H9 (cell line): ENCODE data around the gene SETBP1. TPM values are rescaled to one million over a fixed set of nuclear protein-coding genes. Genes with fewer than 3 reads are reported as not detected.
A peak's percentile ranks its signal among the peaks of the same experiment; 100 is the strongest.

Experiments
- DNase-seq: peaks from one replicate; pipeline ENCODE4 v3.0.0-alpha.2; 2017
- H2AFZ ChIP-seq: one replicate; pipeline ENCODE4 v1.6.1; 2013; ENCODE audit warnings: mild to moderate bottlenecking, low read length, control low read depth, moderate library complexity
- H2AK5ac ChIP-seq: 2 replicates; pipeline ENCODE4 v1.6.1; 2013; ENCODE audit warnings: low read length, control low read depth, mixed read lengths; ENCODE audit not compliant: insufficient read length
- H2BK120ac ChIP-seq: one replicate; pipeline ENCODE4 v1.6.1; 2013; ENCODE audit warnings: low read depth, mild to moderate bottlenecking, low read length, control low read depth, inconsistent platforms; ENCODE audit not compliant: poor library complexity, severe bottlenecking
- H2BK12ac ChIP-seq: 2 replicates; pipeline ENCODE4 v1.6.1; 2013; ENCODE audit warnings: low read length, control low read depth, mixed read lengths, low read depth; ENCODE audit not compliant: insufficient read length
- H2BK15ac ChIP-seq: 2 replicates; pipeline ENCODE4 v1.6.1; 2013; ENCODE audit warnings: low read depth, low read length, control low read depth
- H2BK20ac ChIP-seq: one replicate; pipeline ENCODE4 v1.6.1; 2013; ENCODE audit warnings: low read depth, mild to moderate bottlenecking, low read length, control low read depth, inconsistent platforms; ENCODE audit not compliant: poor library complexity, severe bottlenecking
- H2BK5ac ChIP-seq: 2 replicates; pipeline ENCODE4 v1.6.1; 2013; ENCODE audit warnings: low read length, control low read depth, mixed read lengths; ENCODE audit not compliant: insufficient read length
- H3K14ac ChIP-seq: 2 replicates; pipeline ENCODE4 v1.6.1; 2013; ENCODE audit warnings: low read length, control low read depth; ENCODE audit not compliant: insufficient read depth
- H3K18ac ChIP-seq: 2 replicates; pipeline ENCODE4 v1.6.1; 2013; ENCODE audit warnings: low read depth, mild to moderate bottlenecking, mixed read lengths, low read length, control low read depth; ENCODE audit not compliant: insufficient read length
- H3K23ac ChIP-seq: 2 replicates; pipeline ENCODE4 v1.6.1; 2013; ENCODE audit warnings: low read length, control low read depth, mixed read lengths, low read depth; ENCODE audit not compliant: insufficient read length
- H3K23me2 ChIP-seq: 2 replicates; pipeline ENCODE4 v1.6.1; 2013; ENCODE audit warnings: low read depth, mild to moderate bottlenecking, mixed read lengths, low read length, control low read depth; ENCODE audit not compliant: insufficient read length, poor library complexity, severe bottlenecking
- H3K27ac ChIP-seq: 2 replicates; pipeline ENCODE4 v1.5.1; 2013; ENCODE audit warnings: low read length, control low read depth, mixed read lengths, low read depth; ENCODE audit not compliant: insufficient read length
- H3K27me3 ChIP-seq: 2 replicates; pipeline ENCODE4 v1.6.1; 2013; ENCODE audit warnings: low read length, control low read depth, inconsistent platforms; ENCODE audit not compliant: insufficient read depth
- H3K4ac ChIP-seq: 2 replicates; pipeline ENCODE4 v1.6.1; 2013; ENCODE audit warnings: low read depth, mild to moderate bottlenecking, control low read depth, inconsistent platforms, low read length, moderate library complexity
- H3K4me1 ChIP-seq: 2 replicates; pipeline ENCODE4 v1.6.1; 2013; ENCODE audit warnings: low read length, control low read depth, inconsistent platforms; ENCODE audit not compliant: insufficient read depth
- H3K4me2 ChIP-seq: 2 replicates; pipeline ENCODE4 v1.6.1; 2013; ENCODE audit warnings: low read length, control low read depth, mixed read lengths; ENCODE audit not compliant: insufficient read length, insufficient read depth
- H3K56ac ChIP-seq: 2 replicates; pipeline ENCODE4 v1.6.1; 2013; ENCODE audit warnings: low read depth, mild to moderate bottlenecking, mixed read lengths, low read length, control low read depth; ENCODE audit not compliant: insufficient read length
- H3K79me1 ChIP-seq: 2 replicates; pipeline ENCODE4 v1.6.1; 2013; ENCODE audit warnings: low read depth, mild to moderate bottlenecking, moderate library complexity, low read length, control low read depth, inconsistent platforms; ENCODE audit not compliant: insufficient read depth, poor library complexity, severe bottlenecking
- H3K79me2 ChIP-seq: 2 replicates; pipeline ENCODE4 v1.6.1; 2013; ENCODE audit warnings: low read length, control low read depth, inconsistent platforms; ENCODE audit not compliant: insufficient read depth
- H3K9ac ChIP-seq: 2 replicates; pipeline ENCODE4 v1.6.1; 2013; ENCODE audit warnings: low read length, control low read depth, mixed read lengths; ENCODE audit not compliant: insufficient read length; ENCODE audit errors: extremely low read depth
- H3K9me3 ChIP-seq: one replicate; pipeline ENCODE4 v1.6.1; 2013; ENCODE audit warnings: low read depth, low read length, inconsistent platforms; ENCODE audit not compliant: control insufficient read depth
- H3T11ph ChIP-seq: one replicate; pipeline ENCODE4 v1.6.1; 2013; ENCODE audit warnings: mild to moderate bottlenecking, low read length, control low read depth, inconsistent platforms
- H4K20me1 ChIP-seq: one replicate; pipeline ENCODE4 v1.6.1; 2013; ENCODE audit not compliant: control insufficient read depth, insufficient read length, insufficient read depth
- H4K5ac ChIP-seq: 2 replicates; pipeline ENCODE4 v1.6.1; 2013; ENCODE audit warnings: low read depth, mild to moderate bottlenecking, mixed read lengths, low read length, control low read depth; ENCODE audit not compliant: insufficient read length
- H4K8ac ChIP-seq: replicated peaks from 2 replicates; pipeline ENCODE4 v1.6.1; 2013; ENCODE audit warnings: low read length, control low read depth, mixed read lengths, low read depth; ENCODE audit not compliant: insufficient read length
- H4K91ac ChIP-seq: 2 replicates; pipeline ENCODE4 v1.6.1; 2013; ENCODE audit warnings: low read depth, mild to moderate bottlenecking, moderate library complexity, mixed read lengths, low read length, control low read depth; ENCODE audit not compliant: insufficient read length
- H3K27ac Mint-ChIP-seq, 3 experiments: 2 replicates in 2 of 3; 3 replicates in 1 of 3; pipeline ENCODE4 v1.8.0; 2020 to 2021; ENCODE audit warnings: mixed read lengths in 3 of 3, mild to moderate bottlenecking in 1 of 3, moderate library complexity in 1 of 3
- H3K27me3 Mint-ChIP-seq: 2 replicates; pipeline ENCODE4 v1.8.0; 2021; ENCODE audit warnings: low read depth, mild to moderate bottlenecking, moderate library complexity, mixed read lengths
- H3K36me3 Mint-ChIP-seq, 3 experiments: 2 replicates in 2 of 3; 3 replicates in 1 of 3; pipeline ENCODE4 v1.8.0; 2020 to 2021; ENCODE audit warnings: low read depth in 3 of 3, mixed read lengths in 3 of 3; ENCODE audit not compliant: insufficient read depth in 1 of 3
- H3K4me1 Mint-ChIP-seq, 2 experiments: 2 replicates each; pipeline ENCODE4 v1.8.0; 2020; ENCODE audit warnings: mixed read lengths in 2 of 2
- H3K4me3 Mint-ChIP-seq, 2 experiments: 2 replicates in 1 of 2; 3 replicates in 1 of 2; pipeline ENCODE4 v1.8.0; 2020 to 2021; ENCODE audit warnings: mild to moderate bottlenecking in 2 of 2, mixed read lengths in 2 of 2, moderate library complexity in 1 of 2
- H3K9me3 Mint-ChIP-seq, 2 experiments: 2 replicates in 1 of 2; 3 replicates in 1 of 2; pipeline ENCODE4 v1.8.0; 2020; ENCODE audit warnings: mild to moderate bottlenecking in 2 of 2, mixed read lengths in 2 of 2, moderate library complexity in 1 of 2
- WGBS: extraction: QIAGEN DNeasy Blood & Tissue Kit; methylation state at CpG from one replicate; pipeline ENCODE4 v1.1.7; 2013; ENCODE audit warnings: missing lambda C conversion rate, low lambda C conversion rate, mixed read lengths; ENCODE audit not compliant: insufficient read length; ENCODE audit errors: extremely low coverage; 5-methylcytosine and 5-hydroxymethylcytosine counted together
- total RNA-seq: library from RNA; stranded (reverse); gene quantifications from 2 replicates; pipeline ENCODE4 v1.2.1, GENCODE V29; 2021
- TF ChIP-seq, protein P1 (sequence below): fragments of 200-600 bp; sonication (generic); conservative IDR thresholded peaks from 3 replicates; pipeline ENCODE4 v1.8.0; 2021; ENCODE audit warnings: antibody characterized with exemption, mild to moderate bottlenecking

SETBP1 gene
- total RNA-seq, 1 experiment from 2014 or later: 4.6 TPM

DNA sequence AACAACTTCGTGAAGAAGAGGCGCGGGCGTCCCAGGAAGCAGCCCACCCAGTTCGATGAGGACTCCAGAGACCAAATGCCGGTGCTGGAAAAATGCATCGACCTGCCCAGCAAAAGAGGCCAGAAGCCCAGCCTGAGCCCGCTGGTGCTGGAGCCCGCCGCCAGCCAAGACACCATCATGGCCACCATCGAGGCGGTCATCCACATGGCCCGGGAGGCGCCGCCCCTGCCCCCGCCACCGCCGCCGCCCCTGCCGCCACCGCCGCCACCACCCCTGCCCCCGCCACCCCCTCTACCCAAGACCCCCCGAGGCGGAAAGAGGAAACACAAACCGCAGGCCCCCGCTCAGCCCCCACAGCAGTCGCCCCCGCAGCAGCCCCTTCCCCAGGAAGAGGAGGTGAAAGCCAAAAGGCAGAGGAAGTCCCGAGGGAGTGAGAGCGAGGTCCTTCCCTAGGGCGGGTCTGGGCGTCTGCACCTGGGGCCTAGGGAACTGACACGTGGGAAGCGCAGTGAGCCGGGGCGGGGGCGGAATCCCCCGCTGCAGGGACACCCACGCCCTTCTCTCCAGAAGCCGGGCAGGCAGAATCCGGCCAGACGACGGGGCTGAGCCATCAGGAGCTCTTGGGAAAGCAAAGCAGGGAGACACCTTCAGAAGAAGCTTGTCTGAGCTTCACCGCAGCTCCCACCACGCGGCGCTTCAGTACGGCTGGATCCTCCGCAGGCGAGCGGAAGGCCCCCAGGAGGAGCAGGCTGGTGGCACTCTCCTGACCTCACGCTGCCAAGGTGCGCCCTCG lies 382.8 kb downstream of the SETBP1 start:
- no CpG with 5 or more reads among the region's 55 CpGs for WGBS
- Mint-ChIP-seq H3K4me1 (no peaks in the 10 kb centered on the region), H3K36me3 (peaks cover 2 to 9% (median 5%) of the 10 kb centered on the region in 3 experiments; a peak in 3 of 7 replicates), H3K27ac (peak overlapping the region in 1 of 3 experiments; percentile 82; a peak in 2 of 7 replicates), H3K4me3 (no peak overlapping the region), H3K9me3 (no peaks in the 10 kb centered on the region), H3K27me3 (no peaks in the 10 kb centered on the region; the same call in 1 of the 2 replicates)
- Histone ChIP-seq H3K79me2 (no peaks in the 10 kb centered on the region), H4K5ac (no peak overlapping the region), H2BK120ac (no peak overlapping the region), H3K27ac (no peak overlapping the region), H2BK5ac (no peak overlapping the region), H3K18ac (no peak overlapping the region), H4K8ac (no peak overlapping the region), H4K20me1 (no peaks in the 10 kb centered on the region), H3T11ph (no peak overlapping the region), H2AFZ (no peak overlapping the region), H3K56ac (no peak overlapping the region), H4K91ac (no peak overlapping the region), H2BK15ac (no peak overlapping the region), H3K4me1 (no peaks in the 10 kb centered on the region), H3K79me1 (no peaks in the 10 kb centered on the region), H3K23ac (no peak overlapping the region), H3K9ac (no peak overlapping the region), H3K14ac (no peak overlapping the region), H3K4ac (no peak overlapping the region), H3K23me2 (no peaks in the 10 kb centered on the region), H2AK5ac (no peak overlapping the region), H3K27me3 (no peaks in the 10 kb centered on the region), H2BK20ac (no peak overlapping the region), H3K4me2 (no peak overlapping the region), H2BK12ac (no peak overlapping the region), H3K9me3 (no peaks in the 10 kb centered on the region)
- peak; percentile 62 for DNase-seq
- TF ChIP-seq, protein P1, sequence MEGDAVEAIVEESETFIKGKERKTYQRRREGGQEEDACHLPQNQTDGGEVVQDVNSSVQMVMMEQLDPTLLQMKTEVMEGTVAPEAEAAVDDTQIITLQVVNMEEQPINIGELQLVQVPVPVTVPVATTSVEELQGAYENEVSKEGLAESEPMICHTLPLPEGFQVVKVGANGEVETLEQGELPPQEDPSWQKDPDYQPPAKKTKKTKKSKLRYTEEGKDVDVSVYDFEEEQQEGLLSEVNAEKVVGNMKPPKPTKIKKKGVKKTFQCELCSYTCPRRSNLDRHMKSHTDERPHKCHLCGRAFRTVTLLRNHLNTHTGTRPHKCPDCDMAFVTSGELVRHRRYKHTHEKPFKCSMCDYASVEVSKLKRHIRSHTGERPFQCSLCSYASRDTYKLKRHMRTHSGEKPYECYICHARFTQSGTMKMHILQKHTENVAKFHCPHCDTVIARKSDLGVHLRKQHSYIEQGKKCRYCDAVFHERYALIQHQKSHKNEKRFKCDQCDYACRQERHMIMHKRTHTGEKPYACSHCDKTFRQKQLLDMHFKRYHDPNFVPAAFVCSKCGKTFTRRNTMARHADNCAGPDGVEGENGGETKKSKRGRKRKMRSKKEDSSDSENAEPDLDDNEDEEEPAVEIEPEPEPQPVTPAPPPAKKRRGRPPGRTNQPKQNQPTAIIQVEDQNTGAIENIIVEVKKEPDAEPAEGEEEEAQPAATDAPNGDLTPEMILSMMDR: no peak
